ENCODE measurements around the gene BEND3.

BEND3 gene

GRCh38 chr6:107083047-107083768 is 32.1 kb downstream of the BEND3 start:
- Histone ChIP-seq H3K36me3 (replicated peaks; ENCODE audit: low read depth, low read length) (peaks cover 5% of the 10 kb centered on the region), H3K9ac (ENCODE audit: low read length) (no peak overlapping the region; the same call in 1 of the 2 replicates), H3K27ac (ENCODE audit: low read length) (peak overlapping the region; percentile 66), H3K9me3 (ENCODE audit: insufficient read depth, low read length) (no peaks in the 10 kb centered on the region), H3K4me1 (ENCODE audit: low read length) (peaks cover 21% of the 10 kb centered on the region), H3K4me2 (ENCODE audit: low read length) (peak overlapping the region; percentile 83), H3K4me3 (ENCODE audit: low read length) (peak overlapping the region; percentile 51; the same call in 1 of the 2 replicates), H3K79me2 (ENCODE audit: low read length) (no peaks in the 10 kb centered on the region), H3K27me3 (ENCODE audit: low read depth, low read length) (no peaks in the 10 kb centered on the region), H2AFZ (ENCODE audit: low read depth, low read length) (no peak overlapping the region), H4K20me1 (ENCODE audit: insufficient read depth, low read length) (no peaks in the 10 kb centered on the region)
- TF ChIP-seq EZH2phosphoT487 (IDR thresholded peaks at IDR 0.05; ENCODE audit: low read depth), result no peak
- TF ChIP-seq CTCF (IDR thresholded peaks at IDR 0.05; ENCODE audit: low read depth, low read length), result no peak

DNA sequence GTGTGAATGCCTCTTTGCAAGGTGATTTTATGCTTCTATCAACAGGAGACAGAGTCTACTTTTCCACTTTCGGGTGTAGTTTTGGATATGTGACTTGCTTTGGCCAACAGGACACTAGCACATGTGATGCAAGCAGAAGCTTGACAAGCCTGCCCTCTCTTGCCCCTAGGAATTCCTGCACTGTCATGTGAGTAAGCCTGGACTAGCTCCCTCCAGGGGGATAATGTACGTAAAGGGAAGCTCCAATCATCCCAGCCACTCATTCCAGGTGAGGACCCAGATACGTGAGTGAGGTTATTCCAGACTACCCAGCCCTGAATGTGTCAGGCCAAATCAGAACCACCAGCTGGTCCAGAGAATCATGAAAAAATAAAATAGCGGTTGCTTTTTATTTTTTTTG is 33.3 kb downstream of the BEND3 start:
- Histone ChIP-seq H3K79me2 (ENCODE audit: low read length) (no peaks in the 10 kb centered on the region), H3K4me3 (ENCODE audit: low read length) (no peak overlapping the region), H3K9ac (ENCODE audit: low read length) (no peak overlapping the region), H3K4me1 (ENCODE audit: low read length) (peaks cover 21% of the 10 kb centered on the region), H2AFZ (ENCODE audit: low read depth, low read length) (no peak overlapping the region), H3K36me3 (replicated peaks; ENCODE audit: low read depth, low read length) (peaks cover 5% of the 10 kb centered on the region), H3K27me3 (ENCODE audit: low read depth, low read length) (no peaks in the 10 kb centered on the region), H3K9me3 (ENCODE audit: insufficient read depth, low read length) (no peaks in the 10 kb centered on the region), H4K20me1 (ENCODE audit: insufficient read depth, low read length) (no peaks in the 10 kb centered on the region), H3K4me2 (ENCODE audit: low read length) (peak overlapping the region; percentile 83), H3K27ac (ENCODE audit: low read length) (peak overlapping the region; percentile 66; the same call in 1 of the 2 replicates)
- no peak for TF ChIP-seq EZH2phosphoT487 (IDR thresholded peaks at IDR 0.05; ENCODE audit: low read depth)
- no peak for TF ChIP-seq CTCF (IDR thresholded peaks at IDR 0.05; ENCODE audit: low read depth, low read length)

DNA sequence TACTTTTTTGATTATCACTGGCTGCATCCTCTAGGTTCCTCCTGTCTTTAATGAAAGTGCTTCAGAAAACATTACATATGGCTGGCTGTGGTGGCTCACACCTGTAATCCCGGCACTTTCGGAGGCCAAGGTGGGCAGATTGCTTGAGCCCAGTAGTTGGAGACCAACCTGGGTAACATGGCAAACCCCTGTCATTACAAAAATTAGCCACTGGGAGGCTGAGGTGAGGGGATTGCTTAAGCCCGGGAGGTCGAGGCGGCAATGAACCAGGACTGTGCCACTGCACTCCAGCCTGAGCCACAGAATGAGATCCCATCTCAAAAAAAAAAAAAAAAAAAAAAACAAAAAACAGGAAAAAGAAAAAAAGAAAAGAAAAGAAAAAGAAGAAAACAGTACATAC is 35.3 kb downstream of the BEND3 start:
- no peak overlapping the region for H2AFZ ChIP-seq (ENCODE audit: low read depth, low read length)
- no peak overlapping the region for H3K4me2 ChIP-seq (ENCODE audit: low read length)
- no peaks in the 10 kb centered on the region for H3K79me2 ChIP-seq (ENCODE audit: low read length)
- H3K27me3 ChIP-seq (ENCODE audit: low read depth, low read length), result no peaks in the 10 kb centered on the region
- H3K27ac ChIP-seq (ENCODE audit: low read length), result no peak overlapping the region
- H3K36me3 ChIP-seq (replicated peaks; ENCODE audit: low read depth, low read length), result peaks cover 5% of the 10 kb centered on the region
- no peak overlapping the region for H3K4me3 ChIP-seq (ENCODE audit: low read length)
- H3K9me3 ChIP-seq (ENCODE audit: insufficient read depth, low read length), result no peaks in the 10 kb centered on the region
- no peak for TF ChIP-seq EZH2phosphoT487 (IDR thresholded peaks at IDR 0.05; ENCODE audit: low read depth)
- TF ChIP-seq CTCF (IDR thresholded peaks at IDR 0.05; ENCODE audit: low read depth, low read length), result peak; percentile 23; the same call in 1 of the 2 replicates
- H3K9ac ChIP-seq (ENCODE audit: low read length), result no peak overlapping the region
- no peaks in the 10 kb centered on the region for H4K20me1 ChIP-seq (ENCODE audit: insufficient read depth, low read length)
- H3K4me1 ChIP-seq (ENCODE audit: low read length), result peaks cover 29% of the 10 kb centered on the region

DNA sequence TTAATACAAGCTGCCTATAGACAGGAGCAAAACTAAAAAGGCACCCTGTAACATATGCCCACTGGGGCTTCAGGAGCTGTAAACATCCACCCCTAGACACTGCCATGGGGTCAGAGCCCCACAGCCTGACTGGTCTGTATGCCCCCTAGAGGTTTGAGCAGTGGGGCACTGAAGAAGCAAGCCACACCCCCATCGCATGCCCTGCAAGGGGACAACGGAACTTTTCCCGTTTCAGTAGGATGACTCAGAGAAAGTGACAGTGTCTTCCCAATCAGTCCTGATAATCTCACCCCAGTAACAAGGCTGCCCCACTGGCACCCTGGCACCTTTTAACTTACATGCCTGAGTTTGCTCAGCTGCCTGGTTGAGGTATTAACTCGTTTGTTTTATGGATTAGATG is 35.9 kb downstream of the BEND3 start:
- Histone ChIP-seq H3K79me2 (ENCODE audit: low read length) (no peaks in the 10 kb centered on the region), H3K27me3 (ENCODE audit: low read depth, low read length) (no peaks in the 10 kb centered on the region), H3K27ac (ENCODE audit: low read length) (no peak overlapping the region), H3K9me3 (ENCODE audit: insufficient read depth, low read length) (no peaks in the 10 kb centered on the region), H3K4me1 (ENCODE audit: low read length) (peaks cover 29% of the 10 kb centered on the region), H3K4me2 (ENCODE audit: low read length) (no peak overlapping the region), H3K36me3 (replicated peaks; ENCODE audit: low read depth, low read length) (peaks cover 5% of the 10 kb centered on the region), H3K9ac (ENCODE audit: low read length) (no peak overlapping the region), H4K20me1 (ENCODE audit: insufficient read depth, low read length) (no peaks in the 10 kb centered on the region), H2AFZ (ENCODE audit: low read depth, low read length) (no peak overlapping the region), H3K4me3 (ENCODE audit: low read length) (no peak overlapping the region)
- TF ChIP-seq CTCF (IDR thresholded peaks at IDR 0.05; ENCODE audit: low read depth, low read length) (no peak), EZH2phosphoT487 (IDR thresholded peaks at IDR 0.05; ENCODE audit: low read depth) (no peak)
